HEK293T (cell line): ENCODE data around the gene TFB2M.

Experiments
- CTBP1 ChIP-seq: fragments of 450-650 bp; IDR thresholded peaks from 2 replicates; pipeline ENCODE4 v1.6.1; 2016; ENCODE audit warnings: borderline replicate concordance
- FOXA1 ChIP-seq: fragments of 450-650 bp; IDR thresholded peaks from 2 replicates; pipeline ENCODE4 v1.6.1; 2016; ENCODE audit warnings: mild to moderate bottlenecking
- FOXK2 ChIP-seq: fragments of 450-650 bp; IDR thresholded peaks from 2 replicates; pipeline ENCODE4 v1.6.1; 2016; ENCODE audit warnings: mild to moderate bottlenecking
- FOXM1 ChIP-seq: fragments of 450-650 bp; IDR thresholded peaks from 2 replicates; pipeline ENCODE4 v1.6.1; 2017; ENCODE audit warnings: mild to moderate bottlenecking, borderline replicate concordance
- L3MBTL2 ChIP-seq: fragments of 450-650 bp; conservative IDR thresholded peaks from 2 replicates; pipeline ENCODE4 v1.6.1; 2016; ENCODE audit warnings: mild to moderate bottlenecking
- SP1 ChIP-seq: fragments of 450-650 bp; IDR thresholded peaks from 2 replicates; pipeline ENCODE4 v1.6.1; 2017
- SUZ12 ChIP-seq: fragments of 450-650 bp; IDR thresholded peaks from 2 replicates; pipeline ENCODE4 v1.6.1; 2016; ENCODE audit warnings: mild to moderate bottlenecking
- TARDBP ChIP-seq: fragments of 450-650 bp; IDR thresholded peaks from 2 replicates; pipeline ENCODE4 v1.6.1; 2016
- ZNF384 ChIP-seq: fragments of 450-650 bp; IDR thresholded peaks from 2 replicates; pipeline ENCODE4 v1.6.1; 2016

DNA sequence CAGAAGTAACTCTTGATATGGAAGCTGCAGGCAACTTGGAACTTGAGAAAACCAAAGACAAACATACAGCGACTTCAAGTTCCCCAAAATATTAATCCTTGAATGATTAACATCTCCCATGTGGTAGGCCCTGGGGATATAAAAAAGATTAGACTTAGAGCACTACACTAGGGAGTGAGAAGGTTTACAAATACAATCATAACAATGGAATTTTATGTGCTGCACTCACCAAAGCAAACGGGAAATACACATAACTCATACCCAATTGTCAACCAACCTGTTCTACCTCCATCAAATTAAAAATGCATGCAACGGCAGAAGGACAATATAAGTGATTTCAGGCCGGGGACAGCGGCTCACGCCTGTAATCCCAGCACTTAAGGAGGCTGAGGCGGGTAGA lies 62.7 kb downstream of the TFB2M start:
- TF ChIP-seq FOXK2, result no peak
- no peak for TF ChIP-seq SP1
- no peak for TF ChIP-seq FOXA1
- no peak for TF ChIP-seq L3MBTL2
- no peak for TF ChIP-seq SUZ12
- no peak for TF ChIP-seq TARDBP
- TF ChIP-seq ZNF384, result no peak
- no peak for TF ChIP-seq FOXM1
- TF ChIP-seq CTBP1, result no peak
